Stimulated activated CD4-positive, alpha-beta T cell treated with anti-CD3 and anti-CD28 coated beads, Interleukin-4, amount 100 ng/mL, for 1 hour (primary cell): ENCODE data around the gene TMEM178B.

ENCODE experiments used
- DNase-seq: peaks from one replicate; pipeline ENCODE4 v3.0.0-alpha.2; 2020

The TMEM178B gene

GRCh38 chr7:141486959-141487358, 413.1 kb downstream of the TMEM178B start:
- DNase-seq, result no peak

DNA sequence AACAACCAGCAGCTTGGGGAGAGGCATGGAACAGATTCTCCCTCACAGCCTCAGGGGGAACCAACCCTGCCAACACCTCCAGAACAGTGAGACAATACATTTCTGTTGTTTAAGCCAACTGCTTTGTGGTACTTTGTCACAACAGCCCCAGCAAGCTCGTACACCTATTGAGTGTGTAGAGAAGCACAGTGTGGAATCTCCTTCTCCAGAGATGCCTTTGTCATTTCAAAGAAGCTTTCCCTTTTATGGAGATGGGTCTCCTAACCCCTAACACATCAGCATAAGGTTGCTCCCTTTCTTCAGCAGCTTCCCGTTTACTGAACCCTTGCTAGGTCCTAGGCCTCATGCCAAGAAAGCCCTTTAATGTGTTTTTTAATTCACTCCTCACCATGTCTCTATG, 416.6 kb downstream of the TMEM178B start:
- DNase-seq, result no peak

DNA sequence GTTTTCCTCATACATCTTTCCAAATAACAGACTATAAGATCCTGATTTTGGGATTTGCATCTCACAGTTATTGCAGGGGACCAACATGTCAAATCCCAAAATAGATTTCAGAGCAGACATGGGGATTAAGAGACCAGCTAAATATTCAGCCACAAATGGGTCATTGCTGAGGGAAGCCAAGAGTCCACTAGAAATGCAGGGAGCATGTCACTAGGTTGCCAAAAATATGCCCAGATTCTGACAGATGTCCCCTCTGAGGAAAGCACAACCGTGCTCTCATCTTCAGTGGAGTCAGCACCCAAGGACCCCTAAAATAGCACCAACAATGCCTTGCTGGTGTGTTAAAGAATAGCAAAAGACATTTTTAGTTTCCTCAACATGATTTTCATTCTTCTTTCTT, 421.2 kb downstream of the TMEM178B start:
- DNase-seq, result no peak

GRCh38 chr7:141497391-141497790, 423.5 kb downstream of the TMEM178B start:
- DNase-seq, result no peak

DNA sequence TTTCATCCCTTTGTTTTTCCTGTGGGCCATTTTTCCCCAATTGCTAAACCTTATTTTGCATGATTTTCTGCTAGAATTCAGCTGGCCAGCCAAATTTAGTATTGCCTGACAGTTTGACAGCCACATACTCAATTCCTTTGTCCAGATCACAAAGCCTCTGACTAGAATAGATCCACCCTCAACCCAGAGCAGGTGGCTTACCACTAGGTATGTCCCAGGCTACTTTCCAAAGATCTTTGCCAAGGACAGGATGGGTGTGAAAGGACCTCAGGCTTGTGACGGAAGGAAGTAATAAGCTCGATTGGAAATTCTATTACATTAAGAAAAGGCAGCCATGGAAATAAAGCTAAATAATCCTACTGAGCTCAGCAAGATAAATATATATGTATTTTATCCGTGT, 426.7 kb downstream of the TMEM178B start:
- DNase-seq, result no peak

DNA sequence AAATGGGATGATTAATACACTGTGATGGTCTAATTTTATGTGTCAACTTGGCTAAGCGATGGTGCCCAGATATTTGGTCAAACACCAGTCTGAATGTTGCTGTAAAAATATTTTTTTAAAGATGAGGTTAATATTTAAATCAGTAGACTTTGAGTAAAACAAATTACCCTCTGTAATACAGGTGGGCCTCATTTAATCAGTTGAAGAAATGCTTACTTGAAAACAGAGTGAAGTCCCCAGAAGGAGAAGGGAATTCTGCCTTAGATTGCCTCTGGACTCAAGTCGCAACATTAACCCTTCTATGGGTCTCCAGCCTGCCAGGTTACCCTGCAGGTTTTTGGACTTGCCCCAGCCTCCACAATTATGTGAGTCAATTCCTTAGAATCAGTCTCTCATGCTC, 427.6 kb downstream of the TMEM178B start:
- no peak for DNase-seq

DNA sequence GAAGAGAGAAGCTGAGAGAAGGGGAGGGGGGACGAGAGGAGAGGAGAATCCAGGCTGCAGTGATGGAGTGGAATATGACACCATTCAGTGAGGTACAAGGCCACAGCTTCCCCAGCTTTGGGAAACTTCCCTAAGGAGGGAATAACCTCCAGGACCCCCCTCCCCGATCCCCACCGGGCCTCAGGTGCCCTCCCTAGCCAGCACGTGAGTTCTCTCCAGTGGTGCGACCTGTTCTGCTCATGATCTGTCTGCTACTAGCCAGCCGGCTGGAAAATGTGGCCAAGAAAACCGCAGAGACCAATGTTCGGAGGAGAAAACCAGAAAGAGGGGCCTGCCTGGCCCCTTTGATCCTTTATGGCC, 437.4 kb downstream of the TMEM178B start:
- no peak for DNase-seq

- DNase-seq, result no peak
Observed at GRCh38 chr7:141511676-141512396, 438.0 kb downstream of the TMEM178B start.

DNA sequence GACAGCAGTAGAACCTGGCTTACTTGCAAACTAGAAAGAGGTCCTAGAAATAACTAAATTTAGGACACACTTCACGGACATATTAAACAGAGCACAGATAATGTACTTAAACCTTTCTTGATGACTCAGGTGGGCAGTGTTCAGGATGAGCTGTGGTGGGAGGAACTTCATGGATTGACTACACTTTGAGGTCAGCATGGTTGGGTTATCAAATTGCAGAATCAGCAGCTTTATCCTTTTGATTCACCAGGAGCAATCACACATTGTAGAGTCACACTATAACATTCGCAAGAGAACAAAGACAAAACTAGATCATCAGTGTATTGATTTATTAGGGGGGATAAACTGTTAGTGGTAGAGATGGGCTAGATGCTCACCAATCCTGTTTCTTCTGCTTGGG, 438.7 kb downstream of the TMEM178B start:
- DNase-seq, result no peak

DNA sequence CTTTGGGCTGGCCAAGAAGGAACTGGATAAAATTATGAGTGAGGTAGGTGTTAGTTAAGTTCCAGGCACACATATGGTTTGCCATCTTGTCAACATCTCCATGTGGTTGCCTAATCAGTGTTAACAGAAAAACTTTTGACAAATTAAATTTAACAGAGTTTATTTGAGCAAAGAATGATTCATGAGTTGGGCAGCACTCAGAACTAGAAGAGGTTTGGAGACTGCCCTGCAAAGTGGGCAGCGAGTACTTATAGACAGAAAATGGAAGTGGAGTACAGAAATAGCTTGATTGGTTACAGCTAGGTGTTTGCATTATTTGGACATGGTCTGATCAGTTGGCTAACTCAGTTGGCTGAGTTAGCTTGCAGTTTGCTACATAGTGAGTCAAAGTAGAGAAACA, 439.9 kb downstream of the TMEM178B start:
- no peak for DNase-seq

DNA sequence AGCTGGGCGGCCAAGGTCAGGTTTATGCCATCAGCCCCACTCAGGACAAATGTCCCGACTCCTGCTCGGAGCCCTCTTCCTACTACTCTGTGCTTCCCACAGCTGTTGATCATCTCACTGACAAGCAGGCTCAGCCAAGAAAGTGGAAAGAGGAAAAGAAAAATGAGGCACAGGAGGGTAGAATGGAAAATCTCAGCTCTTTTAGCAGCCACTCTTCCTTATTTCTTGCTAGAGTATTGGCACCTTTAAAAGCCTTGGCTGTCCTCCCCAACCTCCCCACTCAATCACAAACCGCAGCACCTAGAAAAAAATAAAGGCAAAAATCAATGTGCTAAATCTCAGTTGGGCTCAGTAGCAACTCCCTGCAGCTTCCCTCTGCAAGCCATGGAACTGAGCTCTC, 442.1 kb downstream of the TMEM178B start:
- no peak for DNase-seq

GRCh38 chr7:141519623-141520022, 445.8 kb downstream of the TMEM178B start:
- DNase-seq, result no peak

GRCh38 chr7:141522657-141523342, 448.9 kb downstream of the TMEM178B start:
- no peak for DNase-seq

DNA sequence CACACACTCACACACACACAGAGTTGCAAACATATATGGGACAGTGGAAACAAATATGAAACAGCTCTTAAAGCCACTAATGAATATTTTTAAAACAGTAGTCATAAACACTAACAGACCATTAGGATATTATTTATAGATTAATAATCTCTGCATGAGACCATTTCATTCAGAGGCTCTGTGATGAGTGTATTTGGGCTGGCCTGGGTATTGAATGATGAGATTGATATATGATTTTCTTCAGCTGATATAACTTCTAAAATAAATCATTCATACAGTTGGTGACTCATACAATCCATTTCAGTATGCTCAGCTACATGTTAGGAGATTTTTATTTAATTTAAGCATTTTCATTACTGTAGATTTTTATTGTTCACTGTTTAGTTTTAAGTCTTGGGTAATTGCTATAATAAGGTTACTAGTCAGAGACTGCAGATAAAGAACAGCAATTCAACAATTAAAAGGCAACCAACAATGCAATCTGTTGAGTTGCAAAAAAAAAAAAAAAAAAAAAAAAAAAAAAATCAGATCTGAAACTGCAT, 452.2 kb downstream of the TMEM178B start:
- DNase-seq, result no peak

- DNase-seq, result no peak
Observed at GRCh38 chr7:141527076-141527475, 453.2 kb downstream of the TMEM178B start.

DNA sequence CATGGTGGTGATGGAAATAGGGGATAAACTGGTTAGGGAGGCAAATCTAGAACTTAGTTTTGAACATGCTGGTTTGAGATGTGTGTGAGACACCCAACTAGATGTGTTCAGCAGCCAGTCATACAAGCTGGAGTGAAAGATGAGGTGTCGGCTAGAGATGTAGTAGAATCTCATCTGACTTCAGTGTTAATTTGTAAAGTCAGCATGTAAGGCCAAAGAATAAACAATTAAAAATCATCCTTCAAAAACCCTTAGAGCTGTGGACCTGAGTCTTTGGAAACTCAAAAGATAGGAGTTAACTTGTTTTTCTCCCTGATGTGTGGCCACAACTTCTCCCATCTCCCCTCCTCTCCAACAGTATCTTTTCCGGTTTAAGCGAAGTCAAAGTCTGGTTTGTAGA, 454.5 kb downstream of the TMEM178B start:
- no peak for DNase-seq
